ENCODE results near the gene SDCBP2.

The SDCBP2 gene

GRCh38 chr20:1293641-1294379 lies 35.1 kb downstream of the SDCBP2 start:
- no peak for DNase-seq

- no peak for DNase-seq
Observed at GRCh38 chr20:1292620-1293019, 36.3 kb downstream of the SDCBP2 start.

- no peak for DNase-seq
Observed at GRCh38 chr20:1291191-1291741, 37.7 kb downstream of the SDCBP2 start.

- DNase-seq = no peak
Observed at GRCh38 chr20:1287787-1288569, 41.0 kb downstream of the SDCBP2 start.

GRCh38 chr20:1287306-1287705 lies 41.6 kb downstream of the SDCBP2 start:
- no peak for DNase-seq

- DNase-seq = no peak
Observed at GRCh38 chr20:1286267-1287024, 42.5 kb downstream of the SDCBP2 start.

GRCh38 chr20:1283522-1284510 lies 45.1 kb downstream of the SDCBP2 start:
- DNase-seq = no peak

GRCh38 chr20:1282966-1283365 lies 46.0 kb downstream of the SDCBP2 start:
- no peak for DNase-seq

- DNase-seq = no peak
Observed at GRCh38 chr20:1281279-1282057, 47.5 kb downstream of the SDCBP2 start.

- no peak for DNase-seq
Observed at GRCh38 chr20:1280195-1281102, 48.5 kb downstream of the SDCBP2 start.

GRCh38 chr20:1278993-1279392 lies 49.9 kb downstream of the SDCBP2 start:
- DNase-seq = no peak

- DNase-seq = no peak
Observed at GRCh38 chr20:1277529-1278322, 51.2 kb downstream of the SDCBP2 start.

GRCh38 chr20:1275919-1276318 lies 53.0 kb downstream of the SDCBP2 start:
- no peak for DNase-seq

GRCh38 chr20:1274485-1275311 lies 54.2 kb downstream of the SDCBP2 start:
- peak; percentile 27 for DNase-seq

GRCh38 chr20:1273366-1273765 lies 55.6 kb downstream of the SDCBP2 start:
- DNase-seq = no peak

- DNase-seq = no peak
Observed at GRCh38 chr20:1272368-1273100, 56.4 kb downstream of the SDCBP2 start.

GRCh38 chr20:1269850-1270249 lies 59.1 kb downstream of the SDCBP2 start:
- DNase-seq = no peak

- no peak for DNase-seq
Observed at GRCh38 chr20:1269235-1269634, 59.7 kb downstream of the SDCBP2 start.

Data from NCI-H187 treated with DMSO at 0.1 percent for 48 hours (cell line).